GM12872 (cell line): ENCODE results near the gene UGT1A4.

Experiments used
- TF ChIP-seq, protein P1 (sequence below): IDR thresholded peaks from 3 replicates; pipeline ENCODE4 v1.5.1; 2011; ENCODE audit warnings: low read depth, mild to moderate bottlenecking, low read length, moderate library complexity; ENCODE audit not compliant: insufficient read depth

The UGT1A4 gene

DNA sequence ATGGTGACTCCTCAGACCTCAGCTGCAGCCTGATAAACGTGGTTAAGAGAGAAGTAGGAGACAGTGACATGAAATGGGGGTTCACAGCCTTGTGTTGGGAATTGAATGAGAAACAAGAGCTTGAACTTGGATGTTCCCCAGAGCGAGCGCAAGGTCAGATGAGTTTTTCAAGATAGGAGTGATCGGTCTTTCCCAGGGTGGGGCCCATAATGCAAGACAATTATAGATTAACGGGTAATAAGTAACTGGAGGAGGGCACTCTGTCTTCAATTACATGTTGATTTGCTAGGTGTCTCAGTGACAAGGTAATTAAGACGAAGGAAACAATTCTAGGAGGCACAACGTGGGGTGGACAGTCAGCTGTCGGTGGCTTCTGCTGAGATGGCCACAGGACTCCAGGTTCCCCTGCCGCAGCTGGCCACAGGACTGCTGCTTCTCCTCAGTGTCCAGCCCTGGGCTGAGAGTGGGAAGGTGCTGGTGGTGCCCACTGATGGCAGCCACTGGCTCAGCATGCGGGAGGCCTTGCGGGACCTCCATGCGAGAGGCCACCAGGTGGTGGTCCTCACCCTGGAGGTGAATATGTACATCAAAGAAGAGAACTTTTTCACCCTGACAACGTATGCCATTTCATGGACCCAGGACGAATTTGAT lies 5.8 kb upstream of the UGT1A4 start, which contains the start of gene UGT1A5:
UGT1A5 (plus strand) TSS at position 297 of the 651 bp plus-strand sequence; CDS start at position 382, 85 bp downstream.
- TF ChIP-seq, protein P1, sequence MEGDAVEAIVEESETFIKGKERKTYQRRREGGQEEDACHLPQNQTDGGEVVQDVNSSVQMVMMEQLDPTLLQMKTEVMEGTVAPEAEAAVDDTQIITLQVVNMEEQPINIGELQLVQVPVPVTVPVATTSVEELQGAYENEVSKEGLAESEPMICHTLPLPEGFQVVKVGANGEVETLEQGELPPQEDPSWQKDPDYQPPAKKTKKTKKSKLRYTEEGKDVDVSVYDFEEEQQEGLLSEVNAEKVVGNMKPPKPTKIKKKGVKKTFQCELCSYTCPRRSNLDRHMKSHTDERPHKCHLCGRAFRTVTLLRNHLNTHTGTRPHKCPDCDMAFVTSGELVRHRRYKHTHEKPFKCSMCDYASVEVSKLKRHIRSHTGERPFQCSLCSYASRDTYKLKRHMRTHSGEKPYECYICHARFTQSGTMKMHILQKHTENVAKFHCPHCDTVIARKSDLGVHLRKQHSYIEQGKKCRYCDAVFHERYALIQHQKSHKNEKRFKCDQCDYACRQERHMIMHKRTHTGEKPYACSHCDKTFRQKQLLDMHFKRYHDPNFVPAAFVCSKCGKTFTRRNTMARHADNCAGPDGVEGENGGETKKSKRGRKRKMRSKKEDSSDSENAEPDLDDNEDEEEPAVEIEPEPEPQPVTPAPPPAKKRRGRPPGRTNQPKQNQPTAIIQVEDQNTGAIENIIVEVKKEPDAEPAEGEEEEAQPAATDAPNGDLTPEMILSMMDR, result no peak

DNA sequence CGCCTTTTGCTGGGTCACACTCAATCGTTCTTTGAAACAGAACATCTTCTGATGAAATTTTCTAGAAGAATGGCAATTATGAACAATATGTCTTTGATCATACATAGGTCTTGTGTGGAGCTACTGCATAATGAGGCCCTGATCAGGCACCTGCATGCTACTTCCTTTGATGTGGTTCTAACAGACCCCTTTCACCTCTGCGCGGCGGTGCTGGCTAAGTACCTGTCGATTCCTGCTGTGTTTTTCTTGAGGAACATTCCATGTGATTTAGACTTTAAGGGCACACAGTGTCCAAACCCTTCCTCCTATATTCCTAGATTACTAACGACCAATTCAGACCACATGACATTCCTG lies 5.3 kb upstream of the UGT1A4 start:
- TF ChIP-seq, protein P1, result no peak

DNA sequence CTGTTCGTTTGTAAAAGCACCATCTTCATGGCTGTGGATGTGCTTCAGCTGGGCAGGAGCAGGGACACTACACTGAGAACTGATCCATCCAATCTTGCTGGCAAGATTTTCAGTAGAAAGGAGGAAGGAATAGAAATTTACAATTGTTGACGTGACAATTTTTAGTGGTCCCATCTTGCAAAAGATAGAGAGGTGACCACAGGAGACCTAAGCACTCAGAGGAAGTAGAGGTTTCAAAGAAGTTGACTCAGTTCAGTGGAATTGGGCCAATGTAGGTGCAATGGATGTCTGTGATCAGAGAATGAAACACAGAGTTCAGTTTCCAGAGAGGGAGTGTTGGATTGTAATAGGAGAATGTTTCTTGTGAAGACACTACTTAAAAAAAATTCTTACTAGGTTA lies 4.4 kb upstream of the UGT1A4 start:
- TF ChIP-seq, protein P1, result no peak

DNA sequence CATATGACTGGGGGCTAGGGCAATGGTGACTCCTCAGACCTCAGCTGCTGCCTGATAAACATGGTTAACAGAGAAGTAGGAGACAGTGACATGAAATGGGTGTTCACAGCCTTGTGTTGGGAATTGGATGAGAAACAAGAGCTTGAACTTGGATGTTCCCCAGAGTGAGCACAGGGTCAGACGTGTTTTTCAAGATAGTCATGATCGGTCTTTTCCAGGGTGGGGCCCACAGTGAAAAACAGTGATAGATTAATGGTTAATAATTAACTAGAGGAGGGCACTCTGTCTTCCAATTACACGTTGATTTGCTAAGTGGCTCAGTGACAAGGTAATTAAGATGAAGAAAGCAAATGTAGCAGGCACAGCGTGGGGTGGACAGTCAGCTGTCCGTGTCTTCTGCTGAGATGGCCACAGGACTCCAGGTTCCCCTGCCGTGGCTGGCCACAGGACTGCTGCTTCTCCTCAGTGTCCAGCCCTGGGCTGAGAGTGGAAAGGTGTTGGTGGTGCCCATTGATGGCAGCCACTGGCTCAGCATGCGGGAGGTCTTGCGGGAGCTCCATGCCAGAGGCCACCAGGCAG lies 10.3 kb downstream of the UGT1A4 start, which contains the start of gene UGT1A3:
UGT1A3 (plus strand) TSS at position 320 of the 579 bp plus-strand sequence; CDS start at position 405, 85 bp downstream.
- TF ChIP-seq, protein P1, result no peak

DNA sequence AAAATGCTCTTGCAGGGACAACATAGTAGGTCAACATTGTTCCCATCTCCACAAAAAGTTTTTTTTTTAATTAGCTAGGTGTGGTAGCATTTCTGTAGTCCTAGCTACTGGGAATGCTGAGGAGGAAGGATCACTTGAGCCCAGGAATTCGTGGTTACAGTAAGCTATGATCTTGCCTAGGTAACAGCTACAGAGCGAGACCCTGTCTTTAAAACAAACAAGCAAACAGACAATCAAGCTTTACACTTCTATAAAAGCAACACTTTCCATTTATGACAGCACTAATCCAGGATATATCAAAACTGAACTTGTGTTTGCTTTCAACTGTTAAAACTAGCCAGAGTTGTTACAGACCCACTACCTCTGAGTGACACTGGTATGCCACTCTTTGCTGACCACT lies 22.3 kb downstream of the UGT1A4 start:
- TF ChIP-seq, protein P1, result no peak

DNA sequence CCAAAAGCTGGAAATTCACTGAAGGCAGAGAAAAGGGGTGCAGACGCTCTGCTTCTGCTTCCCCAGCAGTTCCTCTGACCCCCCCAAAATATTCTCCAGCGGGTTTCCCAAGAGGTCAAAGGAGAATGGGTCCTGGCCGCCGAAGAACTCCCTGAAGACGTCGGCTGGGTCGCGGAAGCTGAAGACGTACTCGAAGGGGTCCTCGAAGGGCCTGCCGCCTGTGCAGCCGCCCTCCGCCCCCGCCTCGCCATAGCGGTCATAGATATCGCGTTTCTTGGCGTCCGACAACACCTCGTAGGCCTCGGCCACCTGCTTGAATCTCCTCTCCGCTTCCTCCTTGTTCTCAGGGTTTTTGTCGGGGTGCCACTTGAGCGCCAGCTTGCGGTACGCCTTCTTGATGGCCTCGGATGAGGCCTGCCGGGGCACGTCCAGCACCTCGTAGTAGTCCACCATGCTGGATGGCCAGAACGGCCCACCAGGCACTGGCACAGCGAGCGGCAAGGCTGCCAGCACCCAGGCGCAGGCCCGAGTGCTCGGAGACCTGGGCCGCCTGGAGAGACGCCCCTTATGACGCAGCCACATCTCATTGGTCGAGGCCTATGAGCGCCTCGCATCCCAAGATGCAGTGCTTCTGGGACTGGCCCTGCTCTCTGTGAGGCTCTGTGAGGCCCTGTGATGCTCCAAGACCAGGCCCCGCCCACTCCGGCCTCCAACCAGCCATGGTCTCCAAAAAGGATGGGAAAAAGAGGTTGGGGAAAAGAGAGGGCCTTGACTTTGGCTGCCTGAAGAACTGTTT lies 25.1 kb downstream of the UGT1A4 start:
- TF ChIP-seq, protein P1, result no peak

DNA sequence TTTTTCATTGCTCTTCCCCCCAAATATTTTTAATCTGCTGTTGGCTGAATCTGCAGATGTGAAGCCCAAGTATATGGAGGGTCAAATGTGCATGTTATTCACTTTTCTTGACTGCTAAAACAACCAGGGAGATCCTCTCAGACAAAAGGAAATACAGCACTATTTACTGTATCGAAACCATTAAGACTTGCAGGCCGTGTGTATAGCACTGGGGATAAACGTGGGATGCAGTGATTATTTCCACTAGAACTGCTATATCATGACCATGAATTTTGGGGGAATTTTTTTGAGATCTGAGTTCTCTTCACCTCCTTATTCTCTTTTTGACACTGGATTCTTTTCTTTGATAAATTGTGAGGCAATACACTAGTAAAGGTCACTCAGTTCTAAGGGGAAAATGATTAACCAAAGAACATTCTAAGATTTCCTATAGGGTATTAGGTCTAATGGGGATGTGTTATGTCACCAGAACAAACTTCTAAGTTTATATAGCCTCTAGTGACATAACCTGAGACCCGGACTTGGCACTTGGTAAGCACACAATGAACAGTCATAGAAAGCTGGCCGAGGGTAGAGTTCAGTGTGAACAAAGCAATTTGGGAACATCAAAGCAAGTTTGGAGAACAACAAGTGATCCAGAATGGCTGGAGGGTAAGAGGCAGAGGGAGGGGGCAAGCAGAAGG lies 26.7 kb downstream of the UGT1A4 start:
- TF ChIP-seq, protein P1, result no peak
